GM18502 (cell line): ENCODE measurements around the gene KCTD18.

Experiments
- ATAC-seq: cut with Tn5 transposase; IDR thresholded peaks from one replicate; pipeline ENCODE4 v1.9.1; 2021; ENCODE audit warnings: mild to moderate bottlenecking; ENCODE audit not compliant: unreplicated experiment, poor library complexity

The KCTD18 gene

DNA sequence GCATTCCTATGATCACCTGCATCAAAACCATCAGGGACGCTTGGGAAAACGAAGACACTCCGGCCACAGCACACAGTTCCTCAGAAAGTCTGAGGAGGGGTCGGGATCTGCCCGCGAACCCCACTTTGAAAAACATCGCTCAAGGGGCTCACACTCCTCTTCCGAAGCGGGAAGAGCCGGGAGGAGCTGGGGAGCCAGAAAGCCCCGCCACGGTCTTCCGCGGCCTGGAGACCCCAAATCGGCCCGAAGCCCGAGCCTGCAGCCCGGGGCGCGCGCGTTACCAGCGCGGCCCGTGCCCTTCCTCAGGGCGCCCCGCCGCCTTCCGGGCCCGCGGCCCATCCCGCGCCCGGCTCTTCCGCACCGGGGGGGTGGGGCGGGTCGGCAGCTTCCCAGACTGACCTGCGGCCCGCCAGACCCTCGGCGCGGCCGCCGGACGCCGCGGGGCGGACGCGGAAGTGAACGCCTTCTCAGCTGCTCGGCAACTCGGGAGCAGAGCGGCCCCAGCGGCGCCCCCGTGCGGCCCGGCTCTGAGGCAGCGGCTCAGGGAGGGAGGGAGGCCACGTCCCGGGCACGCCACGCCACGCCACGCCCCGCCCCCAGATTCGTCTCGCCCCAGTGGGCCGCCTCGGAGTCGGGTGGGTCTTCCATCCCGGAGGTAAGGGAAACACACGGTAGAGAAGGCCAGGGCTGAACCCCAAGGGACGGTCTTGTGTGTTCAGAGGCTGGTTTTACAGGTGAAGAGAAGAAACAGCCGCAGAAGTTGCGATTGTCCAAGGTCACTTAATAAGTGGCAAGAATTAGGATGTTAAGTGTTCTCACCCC lies at the start of gene KCTD18:
TSS of gene KCTD18 (minus strand) at position 457 of the 822 bp plus-strand sequence. CDS start 3,052 bp downstream, outside the sequence.
- peak; percentile 99 for ATAC-seq

DNA sequence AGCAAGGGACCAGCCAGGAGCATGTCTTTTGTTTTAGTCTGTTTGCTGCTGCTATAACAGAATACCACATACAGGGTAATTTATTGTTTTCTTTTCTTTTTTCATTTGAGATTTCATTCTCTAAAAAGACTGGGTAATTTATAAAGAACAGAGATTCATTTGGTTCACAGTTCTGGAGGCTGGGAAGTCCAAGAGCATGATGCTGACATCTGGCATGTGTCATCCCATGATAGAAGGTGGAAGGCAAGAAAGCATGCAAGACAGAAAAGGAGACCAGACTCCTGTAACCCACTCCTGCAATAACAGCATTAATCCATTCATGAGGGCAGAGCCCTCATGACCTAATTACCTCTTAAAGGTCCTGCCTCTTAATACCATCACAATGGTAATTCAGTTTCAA lies 30.9 kb upstream of the KCTD18 start:
- no peak for ATAC-seq

DNA sequence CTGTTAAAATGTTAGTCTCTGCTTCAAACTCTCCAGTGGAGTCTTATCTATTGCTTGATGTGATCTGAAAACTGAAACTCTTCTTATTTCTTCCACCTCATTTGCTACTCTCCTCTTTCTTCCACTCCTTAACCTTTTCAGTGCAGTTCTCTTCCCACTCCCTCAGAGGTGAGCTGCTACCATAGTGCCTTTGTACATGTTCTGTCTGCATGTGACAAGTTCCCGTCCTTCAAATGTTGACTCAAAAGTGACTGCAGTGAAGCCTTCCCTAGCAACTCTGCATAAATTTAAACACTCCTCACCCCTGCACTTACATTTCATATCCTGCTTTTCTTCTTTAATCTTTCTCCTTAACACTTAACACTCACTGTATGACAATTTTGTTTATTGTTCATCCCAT lies 28.3 kb upstream of the KCTD18 start:
- no peak for ATAC-seq

DNA sequence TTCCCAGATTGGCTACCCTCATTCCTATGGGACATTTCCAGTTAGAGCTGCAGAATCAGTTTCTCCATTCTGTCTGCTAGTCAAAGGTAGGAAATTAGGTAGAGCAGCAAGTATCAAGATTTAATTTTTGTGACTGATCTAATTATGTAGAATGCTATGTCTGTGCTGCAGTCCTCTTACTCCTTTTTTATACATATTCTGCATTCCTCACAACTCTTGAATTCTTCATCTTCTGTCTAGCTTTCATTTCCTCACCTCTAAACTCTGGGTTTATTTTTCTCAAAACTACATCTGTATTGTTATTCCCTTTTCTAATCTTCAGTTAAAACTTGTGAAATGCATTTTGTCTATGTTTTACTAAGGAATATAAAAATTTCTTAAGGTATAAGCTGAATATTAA lies 24.7 kb upstream of the KCTD18 start:
- no peak for ATAC-seq

DNA sequence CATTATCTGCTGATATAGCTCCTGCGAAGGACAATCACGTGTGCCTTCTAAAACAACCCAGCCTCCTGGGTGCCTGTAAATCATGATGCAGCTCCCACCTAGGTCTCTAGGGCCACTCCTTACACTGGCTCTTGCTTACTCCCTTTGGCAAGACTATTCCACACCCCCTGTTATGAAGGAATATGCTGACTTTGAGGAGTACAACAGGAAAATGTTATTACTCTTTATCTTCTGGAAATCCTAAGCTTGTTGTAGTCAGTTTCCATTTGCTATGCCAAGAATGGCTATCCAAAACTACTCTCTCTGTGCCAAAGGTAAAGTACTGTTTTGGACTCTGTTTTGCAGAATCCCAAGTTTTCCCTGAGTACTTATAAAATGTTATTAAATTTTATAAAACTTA lies 23.9 kb upstream of the KCTD18 start:
- ATAC-seq = no peak

DNA sequence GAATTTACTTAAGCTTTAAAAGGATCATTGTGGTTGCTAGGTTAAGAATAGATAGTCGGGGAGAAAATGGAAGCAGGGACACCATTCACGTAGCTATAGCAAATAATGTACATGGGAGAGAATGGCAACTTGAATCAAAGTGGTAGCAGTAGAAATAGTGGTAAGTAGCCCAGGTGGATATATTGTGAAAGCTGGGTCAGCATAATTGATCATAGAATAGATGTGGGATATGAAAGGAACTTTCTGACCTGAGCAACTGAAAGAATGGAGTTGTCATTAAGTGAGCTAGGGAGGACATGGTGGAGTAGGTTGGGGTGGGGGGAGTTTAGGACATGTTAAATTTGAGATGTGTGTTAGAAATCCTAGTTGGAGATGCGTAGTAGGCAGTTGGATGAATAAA lies 18.4 kb upstream of the KCTD18 start:
- no peak for ATAC-seq

DNA sequence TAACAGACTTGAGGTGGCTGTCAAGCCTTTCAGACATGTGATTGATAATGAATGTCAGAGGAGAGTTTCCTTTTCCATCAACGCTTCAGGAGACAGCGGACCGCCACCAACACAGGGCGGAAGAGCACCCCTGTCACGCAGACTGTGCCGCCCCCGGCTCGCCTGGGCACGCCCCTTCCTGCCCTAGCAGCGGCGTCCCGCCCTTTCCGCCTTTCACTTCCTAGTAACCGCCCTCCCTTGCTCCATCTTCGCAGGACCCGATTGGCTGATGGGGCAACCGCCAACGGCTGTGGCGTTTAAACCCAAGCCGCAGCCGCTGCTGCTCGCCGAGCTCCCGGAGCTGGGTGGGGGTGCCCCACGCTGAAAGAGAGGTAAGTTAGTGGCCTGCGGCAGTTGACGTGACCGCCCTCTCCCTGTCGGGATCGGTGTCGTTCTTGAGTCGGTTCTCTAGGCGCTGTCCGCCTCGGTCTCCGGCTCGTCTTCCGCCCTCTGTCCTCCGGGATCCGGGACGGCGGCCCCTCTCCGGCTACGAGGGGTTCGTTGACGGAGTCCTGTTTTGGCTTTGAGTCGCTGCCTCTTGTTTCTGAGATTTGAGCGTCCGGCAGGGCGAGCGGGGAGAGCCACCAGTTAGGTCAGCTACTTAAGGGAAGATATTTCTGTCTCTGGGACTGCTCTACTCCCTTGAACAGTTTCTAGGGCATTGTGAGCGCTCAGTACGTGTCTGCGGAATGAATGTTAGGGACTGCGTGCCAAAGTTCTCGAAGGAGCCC lies 16.2 kb upstream of the KCTD18 start, which contains the start of gene SGO2:
TSS of gene SGO2 (plus strand) at position 326 of the 770 bp plus-strand sequence. CDS start 6,769 bp downstream, outside the sequence.
- peak; percentile 100 for ATAC-seq

DNA sequence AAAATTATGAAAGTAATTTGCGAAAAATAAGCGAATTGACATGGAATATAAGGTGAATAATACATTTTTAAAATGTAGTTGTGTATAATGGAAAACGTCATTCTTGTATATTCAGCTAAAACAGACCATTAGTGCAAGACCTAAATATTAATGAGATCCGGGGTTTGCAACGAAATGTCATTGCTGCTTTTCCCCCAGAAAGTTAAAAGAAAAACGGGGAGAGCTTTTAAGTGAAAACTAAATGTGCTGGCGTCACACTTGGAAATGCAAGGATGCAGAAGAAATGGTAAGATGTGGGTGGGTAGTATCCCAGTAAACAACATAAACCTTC lies 15.6 kb upstream of the KCTD18 start:
- no peak for ATAC-seq

DNA sequence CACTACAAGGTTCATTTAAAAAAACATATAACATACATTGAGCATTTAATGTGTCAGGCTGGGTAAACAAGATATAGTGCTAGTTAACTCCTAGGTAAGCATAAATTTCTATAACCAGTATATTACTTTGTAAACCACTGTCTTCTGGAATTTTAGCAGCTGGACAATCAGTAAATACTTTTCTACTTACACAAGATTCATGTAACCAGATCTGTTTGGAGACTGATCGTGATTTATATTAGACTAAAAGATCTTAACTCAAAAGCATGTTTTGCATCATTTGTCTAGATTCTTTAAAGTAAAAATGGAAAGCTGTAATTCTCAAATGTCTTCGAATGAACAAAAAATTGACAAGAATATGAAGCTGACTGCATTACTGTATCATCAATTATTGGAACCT lies 15.2 kb upstream of the KCTD18 start:
- no peak for ATAC-seq

DNA sequence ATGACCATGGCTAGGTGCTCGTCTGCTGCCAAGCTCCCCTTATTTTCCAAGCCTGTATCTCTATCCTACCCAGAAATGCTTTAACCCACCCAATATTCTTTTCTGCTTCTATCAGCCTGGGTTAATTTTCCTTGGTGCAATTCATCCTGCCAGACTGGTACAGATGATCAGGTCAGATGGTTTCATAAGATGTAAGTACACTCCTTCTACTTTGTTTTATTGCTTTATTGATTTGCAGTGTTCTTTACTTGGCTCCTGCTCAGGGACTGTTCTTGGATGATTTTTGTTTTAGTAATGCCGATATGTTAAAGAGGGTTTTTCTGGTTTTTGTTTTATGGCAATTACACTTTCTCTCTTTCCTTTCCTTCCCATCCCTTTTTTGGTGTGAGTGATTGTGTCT lies 13.7 kb upstream of the KCTD18 start:
- no peak for ATAC-seq

DNA sequence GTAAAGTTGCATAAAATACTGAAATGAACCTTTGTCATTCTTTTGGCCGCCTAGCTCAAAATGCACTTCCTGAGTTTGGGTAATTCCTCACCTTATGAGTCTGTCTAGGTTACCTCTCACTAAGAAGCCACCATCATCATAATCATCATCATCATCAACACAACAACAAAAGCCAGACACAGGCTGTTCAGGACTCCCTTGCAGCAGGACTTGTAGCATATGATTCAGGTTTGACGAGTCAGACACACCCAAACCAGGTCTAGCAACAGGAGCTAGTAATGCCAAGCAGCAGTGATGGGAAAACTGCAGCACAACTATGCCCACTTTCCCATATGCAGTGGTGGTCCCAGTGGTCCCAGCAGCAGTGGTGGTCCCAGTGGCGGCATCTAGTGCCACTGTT lies 13.3 kb upstream of the KCTD18 start:
- no peak for ATAC-seq

DNA sequence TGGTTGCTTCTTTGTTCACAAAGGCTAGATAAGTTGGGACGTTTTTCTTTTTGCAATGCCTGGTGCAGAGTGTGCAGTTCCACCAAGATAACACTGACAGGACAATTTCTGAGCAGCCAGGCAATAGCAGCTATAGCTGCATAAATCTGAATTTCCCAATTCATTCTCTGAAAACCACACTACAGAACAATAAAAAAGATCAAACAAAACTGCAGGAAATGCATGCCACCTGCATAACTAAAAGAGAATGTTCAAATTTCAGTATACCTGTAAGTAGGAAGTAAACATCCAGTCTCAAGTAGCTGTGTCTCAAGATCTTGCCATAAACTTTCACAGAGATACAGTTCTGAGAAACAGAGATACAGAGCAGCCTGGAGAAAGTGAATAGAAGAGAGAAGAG lies 5.3 kb upstream of the KCTD18 start:
- ATAC-seq = no peak

DNA sequence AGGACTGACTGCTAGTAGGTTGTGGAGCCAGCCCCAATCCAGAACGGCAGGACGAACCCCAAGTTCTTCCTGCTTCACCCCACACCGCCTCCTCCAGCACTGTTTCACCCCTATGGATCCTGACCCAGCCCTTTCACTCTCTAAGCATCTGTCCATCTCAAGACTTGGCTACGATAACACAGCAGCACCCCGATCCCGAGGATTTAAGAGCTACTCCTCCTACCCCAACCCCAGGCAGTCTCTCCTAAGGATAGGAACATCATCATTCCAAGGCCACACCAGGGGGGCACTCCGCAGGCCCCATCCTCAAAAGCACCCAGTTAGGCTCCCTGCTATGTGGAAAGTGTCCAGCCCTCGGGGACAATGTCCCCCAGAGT lies 645 bp downstream of the KCTD18 start:
- no peak for ATAC-seq

DNA sequence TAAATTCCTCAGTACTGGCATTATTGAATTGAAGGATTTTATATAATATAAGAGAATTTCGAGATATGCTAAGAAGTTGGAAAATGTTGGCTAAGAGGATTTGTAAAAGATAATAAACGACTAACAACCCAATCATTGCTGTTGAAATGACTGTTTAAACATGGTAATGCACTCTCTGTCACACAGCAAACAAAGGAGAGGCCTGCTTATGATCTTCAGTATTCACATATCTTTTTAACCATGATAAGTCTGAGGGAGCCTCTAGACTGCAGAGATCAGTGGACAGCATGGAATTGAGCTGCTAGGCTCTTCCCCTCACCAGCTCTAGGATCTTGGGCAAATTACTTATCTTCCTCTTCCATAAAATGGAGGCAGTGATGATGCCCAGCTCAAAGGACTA lies 2.7 kb downstream of the KCTD18 start:
- no peak for ATAC-seq

DNA sequence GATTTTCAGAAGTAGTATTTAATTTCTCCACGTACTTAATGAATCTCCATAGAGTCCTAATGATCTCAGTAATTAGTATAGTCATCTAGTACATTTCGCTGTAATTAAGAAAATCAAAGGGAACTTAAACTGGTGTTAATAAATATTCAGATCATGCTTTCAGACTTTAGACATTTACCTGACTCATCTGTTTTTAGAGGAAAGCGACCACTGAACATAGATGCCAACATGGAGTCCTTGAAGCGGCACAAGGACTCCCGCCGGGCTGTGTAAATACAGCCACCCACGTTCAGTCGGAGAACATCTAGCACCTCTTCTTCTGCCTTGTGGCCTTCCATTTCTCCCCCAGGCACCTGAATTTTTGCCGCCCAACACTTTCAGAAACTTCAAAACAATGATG lies 3.2 kb downstream of the KCTD18 start:
- no peak for ATAC-seq

DNA sequence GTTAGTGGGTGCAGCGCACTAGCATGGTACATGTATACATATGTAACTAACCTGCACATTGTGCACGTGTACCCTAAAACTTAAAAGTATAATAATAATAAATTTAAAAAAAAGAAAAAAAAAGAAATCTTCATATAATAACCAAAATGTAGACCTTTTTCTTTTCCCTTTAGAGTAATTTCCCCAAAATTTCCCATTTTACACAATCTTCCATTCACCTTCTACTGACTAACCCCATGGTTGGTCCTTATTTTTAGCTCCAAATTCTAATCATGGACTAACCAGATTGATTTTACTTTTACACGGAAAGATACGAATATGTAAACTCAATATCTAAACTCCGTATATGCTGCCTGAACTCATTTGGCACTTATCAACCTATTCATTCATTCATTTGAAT lies 7.7 kb downstream of the KCTD18 start:
- ATAC-seq = no peak

DNA sequence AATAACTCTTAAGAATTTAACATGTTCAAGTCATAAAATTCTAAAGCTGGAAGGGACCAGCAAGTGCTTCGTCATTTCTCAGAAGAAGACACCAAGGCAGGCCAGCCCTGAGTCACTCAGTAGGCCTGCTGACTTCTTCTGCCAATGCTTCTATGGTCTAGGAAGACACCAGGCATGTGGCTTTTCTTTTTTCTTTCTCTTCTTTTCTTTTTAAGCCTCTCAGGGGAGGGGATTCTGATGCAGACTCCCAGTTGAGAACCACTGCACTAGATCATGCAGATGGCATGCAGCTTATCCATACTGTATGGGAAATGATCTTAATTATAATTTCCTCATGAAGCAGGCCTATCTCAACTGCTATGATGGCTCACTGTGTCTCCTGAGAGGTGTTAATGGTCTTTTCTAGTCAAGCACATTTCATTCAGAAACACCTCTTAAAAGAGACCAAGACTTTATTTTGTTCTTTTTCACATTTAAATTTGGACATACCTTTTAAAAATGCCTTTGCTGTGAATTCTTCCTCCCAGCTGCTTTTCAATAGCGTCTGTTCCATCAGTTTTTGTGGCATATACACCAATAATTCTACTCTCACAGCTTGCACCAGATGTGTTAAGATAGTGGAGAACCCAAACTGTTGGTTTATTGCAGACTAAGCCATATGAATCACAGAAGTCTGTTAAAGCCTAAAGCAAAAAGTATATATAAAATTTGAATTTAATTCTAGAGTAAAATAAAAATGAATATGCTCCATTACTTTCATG lies 11.3 kb downstream of the KCTD18 start:
- ATAC-seq = no peak

DNA sequence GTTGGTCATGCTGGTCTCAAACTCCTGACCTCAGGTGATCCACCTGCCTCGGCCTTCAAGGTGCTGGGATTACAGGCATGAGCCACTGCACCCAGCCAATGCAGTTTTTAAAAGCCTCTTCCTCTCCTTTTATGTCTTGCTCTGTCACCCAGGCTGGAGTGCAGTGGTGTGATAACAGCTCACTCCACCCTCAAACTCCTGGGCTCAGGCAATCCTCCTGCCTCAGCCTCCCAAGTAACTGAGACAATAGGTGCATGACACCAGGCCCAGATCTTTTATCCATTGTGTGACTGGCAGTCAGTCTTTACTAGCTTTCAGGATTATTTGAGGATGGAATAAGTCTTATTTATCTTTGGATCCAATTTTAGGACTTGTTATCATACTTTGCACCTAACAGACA lies 13.2 kb downstream of the KCTD18 start:
- ATAC-seq = no peak

DNA sequence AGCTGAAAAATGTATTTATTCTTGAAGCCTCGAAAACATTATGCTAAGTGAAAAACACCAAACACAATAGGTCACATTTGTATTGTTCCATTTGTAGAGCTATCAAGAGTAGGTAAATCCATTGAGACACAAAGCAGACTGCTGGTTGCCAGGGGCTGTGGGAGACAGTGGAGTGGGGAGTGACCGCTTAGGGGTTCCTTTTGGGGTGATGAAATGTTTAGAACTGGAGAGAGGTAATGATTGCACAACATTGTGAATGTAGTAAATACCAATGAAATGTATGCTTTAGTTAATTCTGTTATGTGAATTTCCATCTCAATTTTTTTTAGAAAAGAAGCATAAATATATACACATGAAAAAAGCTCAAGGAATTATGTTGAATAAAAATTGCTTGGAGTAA lies 15.8 kb downstream of the KCTD18 start:
- ATAC-seq = no peak

DNA sequence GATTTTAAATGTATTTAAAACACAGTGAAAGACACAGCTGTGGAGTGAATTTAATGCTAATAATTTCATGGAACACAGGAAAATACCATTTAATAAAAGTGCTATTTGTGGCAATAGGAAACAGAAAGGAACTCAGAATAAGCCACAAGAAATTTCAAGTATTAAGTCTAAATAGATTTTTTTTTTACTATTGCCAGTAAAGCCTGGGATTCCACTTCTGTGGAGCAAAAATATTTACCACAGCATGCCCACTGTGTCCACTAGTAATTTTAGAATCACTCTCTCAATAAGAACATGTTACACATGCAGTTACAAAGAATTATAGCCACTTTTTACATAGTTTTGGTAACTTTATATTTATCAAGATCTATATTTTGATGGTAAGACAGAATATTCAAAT lies 17.2 kb downstream of the KCTD18 start:
- ATAC-seq = no peak

DNA sequence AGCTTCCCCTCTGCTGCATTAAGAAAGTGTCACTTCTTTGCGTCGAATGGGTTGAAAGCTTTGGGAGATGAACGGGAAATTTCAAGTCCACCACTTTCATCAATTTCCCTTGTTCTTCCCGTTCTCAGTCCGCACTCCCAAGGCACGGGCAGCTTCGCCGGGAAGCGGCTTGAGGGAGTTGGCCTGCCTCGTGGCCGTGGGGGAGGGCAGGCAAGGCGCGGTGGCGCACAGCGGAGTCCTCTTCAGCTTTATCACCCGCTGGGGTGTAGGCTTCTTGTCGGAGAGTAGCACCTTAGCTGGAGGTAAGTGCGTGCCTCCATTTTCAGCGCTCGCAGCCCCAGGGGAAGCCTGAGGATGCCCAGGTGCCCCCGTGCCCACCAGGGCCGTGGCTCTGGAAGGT lies 19.9 kb downstream of the KCTD18 start:
- no peak for ATAC-seq
